ENCODE results near the gene CHRNA7. TPM values are rescaled to one million over a fixed set of nuclear protein-coding genes. Genes with fewer than 3 reads are reported as not detected.

CHRNA7 gene
- total RNA-seq, 2 donors from 2014 or later = 2.6 to 4.4 TPM

DNA sequence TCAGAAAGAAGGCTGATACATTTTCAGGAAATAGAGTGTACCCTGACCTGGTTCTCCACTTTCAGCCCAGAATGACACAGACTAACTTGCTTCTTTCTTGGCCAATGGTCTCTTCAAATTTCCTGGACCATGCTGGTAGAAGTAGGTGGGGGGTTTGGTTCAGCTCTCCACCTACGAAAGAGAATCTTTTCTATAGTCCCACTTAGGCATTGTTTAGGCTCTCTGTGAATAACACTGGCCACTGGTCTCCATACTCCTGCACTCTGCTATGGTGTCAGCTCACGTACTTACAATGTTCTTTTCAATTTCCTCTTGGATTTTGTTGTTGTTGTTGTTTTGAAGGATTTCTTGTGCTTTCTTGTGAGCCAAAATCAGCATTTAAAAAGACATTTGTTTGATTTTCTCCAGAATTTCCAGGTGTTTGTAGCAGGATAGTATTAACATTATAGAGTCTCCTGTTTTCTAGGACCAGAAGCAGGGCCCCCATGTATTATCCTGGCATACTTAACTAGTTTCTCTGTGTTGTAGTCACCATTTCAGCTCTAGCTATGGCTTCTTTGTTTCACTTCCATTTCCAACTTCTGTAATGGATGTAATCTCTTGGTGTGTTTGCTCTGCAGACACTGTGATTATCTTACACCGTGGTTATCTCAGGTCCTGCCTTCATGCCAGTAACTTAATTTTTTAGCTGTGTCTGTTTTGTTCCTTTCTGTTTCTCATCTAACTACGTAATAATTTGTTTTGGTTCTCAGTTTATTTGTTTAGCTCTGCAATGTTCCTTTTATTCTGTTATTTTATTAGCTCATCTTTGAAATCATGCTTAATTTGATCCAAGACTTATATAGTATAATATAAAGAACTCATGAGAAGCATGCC is 61.4 kb downstream of the CHRNA7 start:
- intact Hi-C loops (cut with DNase I) = no loop called here
- DNase-seq = no peak
- WGBS, 2 donors = 55 to 65% methylated on average over 4 of the region's 4 CpGs
- no peaks in the 10 kb centered on the region for H3K9me3 ChIP-seq
- ATAC-seq = no peak
- no peaks in the 10 kb centered on the region for H3K36me3 ChIP-seq (replicated peaks in 1 of 2; ENCODE audit: insufficient read depth in 1 of 2, low read depth in 2 of 2)
- no peak overlapping the region for H3K27ac ChIP-seq
- H3K4me1 ChIP-seq = peaks cover 4% of the 10 kb centered on the region
- no peak overlapping the region for H3K4me3 ChIP-seq
- TF ChIP-seq POLR2A (IDR thresholded peaks at IDR 0.05) = no peak
- TF ChIP-seq, protein P1, sequence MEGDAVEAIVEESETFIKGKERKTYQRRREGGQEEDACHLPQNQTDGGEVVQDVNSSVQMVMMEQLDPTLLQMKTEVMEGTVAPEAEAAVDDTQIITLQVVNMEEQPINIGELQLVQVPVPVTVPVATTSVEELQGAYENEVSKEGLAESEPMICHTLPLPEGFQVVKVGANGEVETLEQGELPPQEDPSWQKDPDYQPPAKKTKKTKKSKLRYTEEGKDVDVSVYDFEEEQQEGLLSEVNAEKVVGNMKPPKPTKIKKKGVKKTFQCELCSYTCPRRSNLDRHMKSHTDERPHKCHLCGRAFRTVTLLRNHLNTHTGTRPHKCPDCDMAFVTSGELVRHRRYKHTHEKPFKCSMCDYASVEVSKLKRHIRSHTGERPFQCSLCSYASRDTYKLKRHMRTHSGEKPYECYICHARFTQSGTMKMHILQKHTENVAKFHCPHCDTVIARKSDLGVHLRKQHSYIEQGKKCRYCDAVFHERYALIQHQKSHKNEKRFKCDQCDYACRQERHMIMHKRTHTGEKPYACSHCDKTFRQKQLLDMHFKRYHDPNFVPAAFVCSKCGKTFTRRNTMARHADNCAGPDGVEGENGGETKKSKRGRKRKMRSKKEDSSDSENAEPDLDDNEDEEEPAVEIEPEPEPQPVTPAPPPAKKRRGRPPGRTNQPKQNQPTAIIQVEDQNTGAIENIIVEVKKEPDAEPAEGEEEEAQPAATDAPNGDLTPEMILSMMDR (IDR thresholded peaks at IDR 0.05) = no peak
- no peaks in the 10 kb centered on the region for H3K27me3 ChIP-seq

DNA sequence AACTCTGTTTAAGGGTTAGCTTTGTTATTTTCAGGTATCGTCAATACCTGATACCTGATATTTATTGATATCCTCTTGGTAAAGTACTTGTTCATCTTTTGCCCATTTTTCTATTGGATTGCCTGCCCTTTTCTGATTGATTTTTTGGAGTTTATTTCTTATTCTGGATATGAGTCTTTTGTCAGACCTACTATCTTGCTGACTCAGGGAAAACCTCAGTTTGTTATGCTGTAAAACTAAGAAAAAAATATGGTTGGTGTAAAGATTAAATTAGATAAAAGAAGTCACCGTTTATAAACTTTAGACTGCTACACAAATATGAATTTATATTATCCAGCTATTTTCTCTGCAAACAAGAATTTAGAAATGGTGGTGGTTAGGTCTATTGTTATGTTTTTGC is 65.9 kb downstream of the CHRNA7 start:
- no peak overlapping the region for H3K4me3 ChIP-seq
- no peaks in the 10 kb centered on the region for H3K9me3 ChIP-seq
- TF ChIP-seq POLR2A (IDR thresholded peaks at IDR 0.05) = no peak
- TF ChIP-seq, protein P1 (IDR thresholded peaks at IDR 0.05) = no peak
- 82% methylated on average over 2 of the region's 2 CpGs for WGBS, 2 donors
- peaks cover 22% of the 10 kb centered on the region for H3K4me1 ChIP-seq
- intact Hi-C loops (cut with DNase I) = no loop called here
- no peak overlapping the region for H3K27ac ChIP-seq
- H3K36me3 ChIP-seq (replicated peaks in 1 of 2; ENCODE audit: insufficient read depth in 1 of 2, low read depth in 2 of 2) = no peaks in the 10 kb centered on the region
- no peak for DNase-seq
- no peaks in the 10 kb centered on the region for H3K27me3 ChIP-seq
- ATAC-seq = no peak

DNA sequence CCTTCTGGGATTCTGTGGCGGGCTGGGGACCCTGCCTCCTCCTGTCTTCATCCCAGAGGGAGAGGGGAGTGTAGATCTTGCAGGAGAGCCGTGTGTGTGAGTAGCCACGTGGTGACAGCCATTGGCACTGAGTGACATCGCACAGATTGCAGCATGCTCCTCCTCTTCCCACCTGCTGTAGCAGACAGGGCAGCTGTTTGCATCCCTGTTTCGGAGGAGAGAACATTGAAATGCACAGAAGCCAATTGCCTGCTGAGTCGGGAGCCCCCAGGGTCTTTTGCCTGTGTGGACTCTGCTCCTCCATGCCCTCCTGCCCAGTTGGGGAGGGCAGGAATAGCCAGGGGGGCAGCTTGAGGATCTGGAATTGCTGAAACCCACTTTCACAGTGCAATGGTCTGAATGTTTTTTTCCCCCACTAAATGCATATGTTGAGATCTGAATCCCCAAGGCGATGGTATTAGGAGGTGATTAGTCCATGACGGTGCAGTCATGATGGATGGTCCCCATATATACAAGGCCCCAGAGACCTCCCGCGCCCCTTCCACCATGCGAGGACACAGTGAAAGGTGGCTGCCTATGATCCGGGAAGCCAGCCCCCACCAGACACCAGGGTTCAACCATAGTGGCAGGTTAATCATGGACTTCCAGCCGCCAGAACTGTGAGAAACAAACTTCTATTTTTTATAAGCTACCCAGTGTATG is 66.8 kb downstream of the CHRNA7 start:
- intact Hi-C loops (cut with DNase I) = no loop called here
- Histone ChIP-seq H3K36me3 (replicated peaks in 1 of 2; ENCODE audit: insufficient read depth in 1 of 2, low read depth in 2 of 2) (no peaks in the 10 kb centered on the region), H3K4me3 (no peak overlapping the region), H3K4me1 (peaks cover 18% of the 10 kb centered on the region), H3K27me3 (no peaks in the 10 kb centered on the region), H3K27ac (no peak overlapping the region), H3K9me3 (no peaks in the 10 kb centered on the region)
- TF ChIP-seq POLR2A (IDR thresholded peaks at IDR 0.05) = no peak
- TF ChIP-seq, protein P1 (IDR thresholded peaks at IDR 0.05) = no peak
- no peak for ATAC-seq
- DNase-seq = no peak
- WGBS, 2 donors = 78 to 80% methylated on average over 10 to 13 of the region's 13 CpGs

DNA sequence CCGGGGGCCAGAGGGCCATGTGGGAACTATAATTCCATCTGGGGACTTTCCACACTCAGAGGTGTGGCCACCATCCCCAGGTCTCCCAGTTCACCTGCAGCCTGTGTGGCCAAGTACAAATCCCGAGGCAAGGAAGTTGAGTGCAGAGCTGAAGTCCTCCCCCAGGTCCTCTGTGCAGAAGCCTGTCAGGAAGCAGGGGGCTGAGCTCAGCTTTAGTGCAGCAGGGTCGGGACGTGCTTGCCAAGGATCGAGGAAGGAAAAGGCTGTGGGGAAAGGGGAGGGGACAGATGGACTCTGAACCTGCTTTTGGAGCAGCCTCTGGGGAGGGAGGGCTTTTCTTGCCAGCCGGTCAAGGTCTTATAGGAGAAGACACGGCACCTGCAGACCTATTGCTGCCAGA is 67.7 kb downstream of the CHRNA7 start:
- H3K27ac ChIP-seq = peak overlapping the region in 1 of 4 donors; percentile 38
- DNase-seq (peak; percentile 36 to 79 (median 60)), ATAC-seq (peak; percentile 38)
- 6 to 11% methylated on average over 7 of the region's 7 CpGs for WGBS, 2 donors
- H3K9me3 ChIP-seq = no peaks in the 10 kb centered on the region
- H3K27me3 ChIP-seq = no peaks in the 10 kb centered on the region
- TF ChIP-seq, protein P1 (IDR thresholded peaks at IDR 0.05) = no peak
- TF ChIP-seq POLR2A (IDR thresholded peaks at IDR 0.05) = no peak
- peaks cover 18% of the 10 kb centered on the region for H3K4me1 ChIP-seq
- no peak overlapping the region for H3K4me3 ChIP-seq
- no peaks in the 10 kb centered on the region for H3K36me3 ChIP-seq (replicated peaks in 1 of 2; ENCODE audit: insufficient read depth in 1 of 2, low read depth in 2 of 2)
- intact Hi-C loops (cut with DNase I) = no loop called here
